Activated effector memory CD4-positive, alpha-beta T cell treated with Interleukin-2 at 50 U/mL for 16 hours (primary cell): ENCODE results near the gene DNAJC11.
"Not testable (repeated sequence)": the region's sequence is repeated elsewhere in the genome, so short reads cannot be mapped to it uniquely, and the experiment has no call there.

ENCODE experiments used
- DNase-seq: peaks from one replicate; pipeline ENCODE4 v3.0.0-alpha.2; 2020

The DNAJC11 gene

GRCh38 chr1:6701437-6702153 lies at the start of gene DNAJC11:
TSS of gene DNAJC11 (minus strand) at chr1:6701816. CDS start at chr1:6701800, 16 bp downstream.
- DNase-seq, result peak; percentile 90

GRCh38 chr1:6750490-6750889 lies 48.9 kb upstream of the DNAJC11 start:
- DNase-seq, result no peak

- no peak for DNase-seq
Measured at GRCh38 chr1:6747674-6748073, 46.1 kb upstream of the DNAJC11 start.

GRCh38 chr1:6745073-6745472 lies 43.5 kb upstream of the DNAJC11 start:
- DNase-seq, result no peak

- no peak for DNase-seq
Measured at GRCh38 chr1:6743189-6744101, 41.8 kb upstream of the DNAJC11 start.

GRCh38 chr1:6742676-6743188 lies 41.1 kb upstream of the DNAJC11 start:
- DNase-seq, result not testable (repeated sequence)

- DNase-seq, result no peak
Measured at GRCh38 chr1:6738987-6739676, 37.5 kb upstream of the DNAJC11 start.

GRCh38 chr1:6732942-6733341 lies 31.3 kb upstream of the DNAJC11 start:
- no peak for DNase-seq

- no peak for DNase-seq
Measured at GRCh38 chr1:6731905-6732304, 30.3 kb upstream of the DNAJC11 start.

- DNase-seq, result no peak
Measured at GRCh38 chr1:6730880-6731279, 29.3 kb upstream of the DNAJC11 start.

- no peak for DNase-seq
Measured at GRCh38 chr1:6730473-6730872, 28.9 kb upstream of the DNAJC11 start.

- DNase-seq, result peak; percentile 33
Measured at GRCh38 chr1:6727535-6727934, 25.9 kb upstream of the DNAJC11 start.

GRCh38 chr1:6726253-6726652 lies 24.6 kb upstream of the DNAJC11 start:
- no peak for DNase-seq

GRCh38 chr1:6724517-6725141 lies 23.0 kb upstream of the DNAJC11 start:
- DNase-seq, result no peak

- DNase-seq, result no peak
Measured at GRCh38 chr1:6723621-6724428, 22.2 kb upstream of the DNAJC11 start.

GRCh38 chr1:6711174-6711573 lies 9.6 kb upstream of the DNAJC11 start:
- no peak for DNase-seq

- no peak for DNase-seq
Measured at GRCh38 chr1:6704746-6705145, 3.1 kb upstream of the DNAJC11 start.

GRCh38 chr1:6703016-6703415 lies 1.4 kb upstream of the DNAJC11 start:
- DNase-seq, result no peak

GRCh38 chr1:6700853-6701436 lies 671 bp downstream of the DNAJC11 start:
- no peak for DNase-seq

- not testable (repeated sequence) for DNase-seq
Measured at GRCh38 chr1:6699915-6700314, 1.7 kb downstream of the DNAJC11 start.

- no peak for DNase-seq
Measured at GRCh38 chr1:6695868-6696267, 5.7 kb downstream of the DNAJC11 start.
